NCI-H2171 (cell line): ENCODE results near the gene PON3.
A peak's percentile ranks its signal among the peaks of the same experiment; 100 is the strongest.

Source experiments
- DNase-seq: peaks from one replicate; lab custom pipeline; 2025; lab: John Stamatoyannopoulos, UW

The PON3 gene

DNA sequence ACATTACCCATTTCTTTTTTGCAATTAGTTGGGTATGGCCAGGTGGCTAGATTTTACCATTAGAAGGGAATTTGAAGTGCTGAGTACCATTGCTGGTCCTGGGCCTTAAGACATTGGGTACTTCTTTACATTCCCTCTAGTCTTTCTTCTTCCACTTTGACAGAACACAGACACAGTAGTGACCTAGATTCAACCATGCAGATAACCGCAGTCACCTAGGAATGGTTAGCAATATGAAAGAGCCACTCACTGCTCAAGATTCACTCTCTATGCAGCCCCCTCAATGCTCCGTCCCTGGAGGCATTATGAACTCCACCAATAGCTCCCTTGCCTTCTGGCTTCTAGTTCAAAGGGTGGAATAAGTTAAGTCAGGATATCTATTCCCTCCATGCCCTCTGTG lies 55.7 kb downstream of the PON3 start:
- no peak for DNase-seq

- DNase-seq: no peak
These were observed 57.3 kb downstream of the PON3 start for GRCh38 chr7:95338832-95339231.

GRCh38 chr7:95335093-95335492 lies 61.1 kb downstream of the PON3 start:
- no peak for DNase-seq

GRCh38 chr7:95334447-95334846 lies 61.7 kb downstream of the PON3 start:
- DNase-seq: no peak

- no peak for DNase-seq
These were observed 65.2 kb downstream of the PON3 start for GRCh38 chr7:95330961-95331337.

GRCh38 chr7:95330204-95330960 lies 65.8 kb downstream of the PON3 start:
- no peak for DNase-seq

DNA sequence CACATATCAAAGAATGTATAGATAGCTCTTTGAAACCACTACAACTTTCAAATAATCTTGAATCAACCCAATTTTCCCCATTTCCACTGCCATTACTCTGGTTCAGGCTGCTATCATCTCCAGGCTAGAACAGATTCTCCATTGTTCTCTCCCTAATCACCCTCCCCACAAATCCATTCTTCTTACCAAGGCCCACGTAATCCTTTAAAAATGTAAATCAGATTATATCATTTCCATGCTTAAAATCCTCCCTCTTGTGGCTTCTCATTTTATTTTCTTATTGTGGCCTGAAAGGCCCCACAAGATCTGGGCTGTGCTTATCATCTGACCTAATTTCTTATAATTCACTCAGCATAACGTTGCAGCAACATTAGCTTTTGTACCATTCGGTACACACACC lies 68.8 kb downstream of the PON3 start:
- no peak for DNase-seq

GRCh38 chr7:95324431-95324830 lies 71.7 kb downstream of the PON3 start, which contains the start of gene PON1:
TSS of gene PON1 (minus strand) at chr7:95324532. CDS start at chr7:95324475, 57 bp downstream.
- DNase-seq: no peak

GRCh38 chr7:95323410-95324129 lies 72.6 kb downstream of the PON3 start:
- DNase-seq: no peak

DNA sequence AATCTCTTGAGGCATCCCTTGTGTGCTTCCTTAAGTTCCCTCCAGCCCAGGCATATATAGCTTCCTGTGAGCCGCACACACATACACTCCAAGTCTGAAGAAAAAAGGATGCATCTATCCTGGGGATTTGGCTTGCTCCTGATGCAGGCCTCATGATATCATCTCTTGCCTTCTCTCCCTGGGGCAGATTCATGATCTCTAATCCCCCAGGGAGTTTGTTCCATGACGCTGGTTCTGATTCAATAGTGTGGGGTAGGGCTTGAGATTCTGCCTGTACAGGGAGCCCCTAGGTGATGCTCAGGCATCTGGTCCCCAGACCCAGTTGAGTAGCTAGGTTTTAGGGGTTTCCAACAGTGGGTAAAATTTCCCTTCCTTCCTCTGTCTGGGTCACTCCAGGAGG lies 73.3 kb downstream of the PON3 start:
- no peak for DNase-seq

GRCh38 chr7:95322396-95322795 lies 73.8 kb downstream of the PON3 start:
- DNase-seq: no peak

DNA sequence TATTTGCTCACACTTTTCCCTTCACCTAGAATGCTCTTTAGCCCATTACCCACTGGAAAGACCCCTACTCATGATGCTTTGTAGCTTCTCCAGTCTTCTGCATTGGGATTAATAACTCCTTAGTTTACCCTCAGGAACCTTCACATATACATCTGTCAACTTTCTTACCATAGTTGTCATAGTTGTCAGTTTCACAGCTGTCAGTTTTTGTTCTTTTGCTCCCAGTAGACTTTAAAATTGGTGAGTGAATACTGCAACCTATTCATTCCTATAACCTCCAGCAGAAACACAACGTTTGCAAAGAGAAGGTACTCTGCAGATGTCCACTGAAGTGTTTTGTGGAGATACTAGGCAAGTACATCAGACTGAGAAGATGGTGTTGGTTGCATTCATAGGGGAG lies 74.5 kb downstream of the PON3 start:
- no peak for DNase-seq

- DNase-seq: no peak
These were observed 75.5 kb downstream of the PON3 start for GRCh38 chr7:95320651-95321050.

- no peak for DNase-seq
These were observed 76.6 kb downstream of the PON3 start for GRCh38 chr7:95319570-95319969.

- peak; percentile 47 for DNase-seq
These were observed 77.6 kb downstream of the PON3 start for GRCh38 chr7:95318501-95319100.

DNA sequence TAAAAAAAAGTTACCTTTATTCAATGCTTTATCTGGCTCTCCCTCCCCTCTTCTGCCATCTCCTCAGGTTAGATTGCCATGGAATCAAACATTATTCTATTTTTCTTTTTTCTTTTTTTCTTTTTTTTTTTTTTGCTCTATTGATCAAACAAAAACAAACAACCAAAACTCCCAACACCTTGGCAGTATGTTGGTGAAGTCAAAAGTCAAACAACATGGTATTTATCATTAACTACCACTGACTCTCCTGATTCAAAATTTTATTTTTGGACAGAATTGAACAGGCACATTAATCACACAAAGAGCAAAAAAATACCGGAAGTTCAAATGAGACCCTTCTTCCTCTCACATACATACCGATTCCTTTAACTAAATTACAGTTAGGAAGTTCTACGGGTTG lies 78.2 kb downstream of the PON3 start:
- DNase-seq: no peak

DNA sequence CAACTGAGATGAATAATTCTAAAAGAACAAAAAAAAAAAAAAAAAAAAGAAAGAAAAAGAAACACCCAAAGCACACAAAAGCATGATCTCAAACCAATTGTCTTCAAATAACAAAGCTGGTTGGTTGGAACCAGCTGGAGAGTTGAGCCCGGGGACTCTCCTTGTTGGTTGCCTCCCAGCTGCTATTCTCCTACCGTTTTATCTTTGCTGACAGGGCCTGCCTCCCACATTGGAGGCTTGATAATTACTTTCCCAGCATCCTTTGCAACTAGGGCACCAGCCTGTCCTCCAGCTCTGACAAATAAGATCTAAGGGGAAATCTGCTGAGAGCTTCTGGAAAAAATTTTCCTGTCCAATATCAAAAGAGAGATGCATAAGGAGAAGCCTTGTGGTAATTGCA lies 78.6 kb downstream of the PON3 start:
- peak; percentile 33 for DNase-seq

- DNase-seq: no peak
These were observed 79.6 kb downstream of the PON3 start for GRCh38 chr7:95316588-95316987.

DNA sequence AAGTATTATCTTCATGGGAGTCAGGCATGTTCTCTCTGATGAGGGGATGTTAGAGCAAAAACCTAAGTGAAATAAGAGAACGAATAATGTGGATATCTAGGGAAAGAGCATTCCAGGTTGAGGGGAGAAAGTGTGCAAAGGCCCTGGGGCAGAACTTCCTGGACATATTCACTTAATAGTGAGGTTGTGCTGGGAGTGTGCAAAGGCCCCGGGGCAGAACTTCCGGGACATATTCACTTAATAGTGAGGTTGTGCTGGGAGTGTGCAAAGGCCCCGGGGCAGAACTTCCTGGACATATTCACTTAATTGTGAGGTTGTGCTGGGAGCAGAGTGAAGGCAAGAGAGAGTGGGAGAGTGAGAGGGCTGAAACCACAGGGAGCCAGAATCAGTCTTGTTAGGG lies 83.6 kb downstream of the PON3 start:
- no peak for DNase-seq

- no peak for DNase-seq
These were observed 84.8 kb downstream of the PON3 start for GRCh38 chr7:95311389-95311788.

DNA sequence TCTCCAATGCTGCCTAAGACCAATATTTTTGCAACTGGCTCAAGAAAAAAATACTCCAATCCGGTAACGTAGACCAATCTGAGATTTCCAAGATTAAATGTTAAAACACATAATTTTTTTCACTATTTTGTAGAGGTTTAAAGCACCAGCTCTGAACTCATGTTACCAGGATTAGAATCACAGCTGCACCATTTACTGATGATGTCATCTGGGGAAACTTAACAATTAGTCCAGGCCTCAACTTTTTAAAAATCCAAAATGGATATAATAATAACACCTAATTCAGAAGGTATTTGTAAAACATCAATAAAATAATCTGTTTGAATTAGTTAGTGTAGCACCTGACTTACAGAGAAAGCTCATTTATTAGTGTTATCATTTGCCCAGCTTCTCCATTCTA lies 86.2 kb downstream of the PON3 start:
- no peak for DNase-seq
